Fibroblast of peridontal ligament (primary cell): ENCODE data around the gene DOK1.
A peak's percentile ranks its signal among the peaks of the same experiment; 100 is the strongest.

Experiments used
- DNase-seq: peaks from one replicate; pipeline ENCODE4 v3.0.0-alpha.2; 2010; ENCODE audit errors: extremely low read depth

DOK1 gene

GRCh38 chr2:74525717-74526648 lies 28.5 kb upstream of the DOK1 start, which contains the start of gene DQX1:
TSS of gene DQX1 (minus strand) at chr2:74526231. CDS start at chr2:74525729, 502 bp downstream.
- no peak for DNase-seq

- no peak for DNase-seq
These were observed 27.8 kb upstream of the DOK1 start for GRCh38 chr2:74526649-74527230.

- DNase-seq: no peak
These were observed 26.8 kb upstream of the DOK1 start for GRCh38 chr2:74527741-74528140.

DNA sequence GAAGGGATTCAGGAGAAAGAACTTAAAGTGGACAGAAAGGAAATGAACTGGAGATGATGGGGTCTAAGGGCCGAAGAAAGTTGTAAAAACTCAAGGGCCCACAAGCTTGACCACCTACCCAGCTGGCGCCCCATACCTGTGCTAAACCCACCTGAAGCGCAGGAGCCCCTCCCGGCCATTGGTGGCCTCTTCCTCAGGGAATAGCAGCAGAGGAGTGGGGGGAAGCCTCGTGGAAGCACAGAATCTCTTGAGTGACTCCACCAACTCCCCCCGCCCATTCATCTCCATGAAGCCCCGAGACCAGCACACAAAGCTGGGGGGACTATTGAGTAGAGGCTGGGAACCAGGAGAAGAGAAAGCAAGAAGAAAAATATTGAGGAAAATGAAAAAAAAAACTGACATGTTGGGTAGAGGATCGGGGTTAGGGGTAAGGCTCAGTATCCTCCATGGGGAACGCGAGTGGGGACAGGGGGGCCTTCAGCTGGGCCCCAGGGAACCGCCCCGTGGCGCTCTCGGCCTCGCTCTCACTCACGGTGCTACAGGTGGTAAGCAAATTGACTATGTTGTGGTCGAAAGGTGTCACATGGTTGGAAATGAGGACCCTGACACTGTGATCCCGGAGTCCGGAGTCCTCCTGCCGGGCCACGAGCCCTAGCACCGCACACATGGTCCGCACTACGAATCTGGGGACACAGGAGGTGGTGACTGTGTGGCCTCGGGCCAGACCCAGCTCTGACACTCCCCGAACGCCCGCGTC lies 25.7 kb upstream of the DOK1 start:
- DNase-seq: no peak

GRCh38 chr2:74529357-74530238 lies 24.9 kb upstream of the DOK1 start, which contains the start of the genes AUP1 and HTRA2:
TSS of gene AUP1 (minus strand) at chr2:74529706. CDS start at chr2:74529629, 77 bp downstream.
TSS of gene HTRA2 (plus strand) at chr2:74529933. CDS start at chr2:74530007, 74 bp downstream.
- peak; percentile 99 for DNase-seq

DNA sequence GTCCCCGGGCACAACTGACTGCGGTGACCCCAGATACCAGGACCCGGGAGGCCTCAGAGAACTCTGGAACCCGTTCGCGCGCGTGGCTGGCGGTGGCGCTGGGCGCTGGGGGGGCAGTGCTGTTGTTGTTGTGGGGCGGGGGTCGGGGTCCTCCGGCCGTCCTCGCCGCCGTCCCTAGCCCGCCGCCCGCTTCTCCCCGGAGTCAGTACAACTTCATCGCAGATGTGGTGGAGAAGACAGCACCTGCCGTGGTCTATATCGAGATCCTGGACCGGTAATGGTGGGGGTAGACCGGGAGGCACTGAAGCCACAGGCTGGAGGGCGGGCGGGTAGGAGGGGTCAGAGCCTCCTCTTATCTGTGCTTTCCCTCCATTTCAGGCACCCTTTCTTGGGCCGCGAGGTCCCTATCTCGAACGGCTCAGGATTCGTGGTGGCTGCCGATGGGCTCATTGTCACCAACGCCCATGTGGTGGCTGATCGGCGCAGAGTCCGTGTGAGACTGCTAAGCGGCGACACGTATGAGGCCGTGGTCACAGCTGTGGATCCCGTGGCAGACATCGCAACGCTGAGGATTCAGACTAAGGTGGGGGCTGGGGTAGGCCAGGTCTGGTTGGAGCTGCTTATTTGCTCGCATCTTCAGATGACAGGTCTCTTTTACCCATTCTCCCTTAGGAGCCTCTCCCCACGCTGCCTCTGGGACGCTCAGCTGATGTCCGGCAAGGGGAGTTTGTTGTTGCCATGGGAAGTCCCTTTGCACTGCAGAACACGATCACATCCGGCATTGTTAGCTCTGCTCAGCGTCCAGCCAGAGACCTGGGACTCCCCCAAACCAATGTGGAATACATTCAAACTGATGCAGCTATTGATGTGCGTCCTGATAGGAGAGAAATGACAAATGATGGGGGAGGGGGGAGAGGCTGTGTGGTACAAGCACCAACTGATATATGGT lies 24.0 kb upstream of the DOK1 start:
- peak; percentile 36 for DNase-seq

DNA sequence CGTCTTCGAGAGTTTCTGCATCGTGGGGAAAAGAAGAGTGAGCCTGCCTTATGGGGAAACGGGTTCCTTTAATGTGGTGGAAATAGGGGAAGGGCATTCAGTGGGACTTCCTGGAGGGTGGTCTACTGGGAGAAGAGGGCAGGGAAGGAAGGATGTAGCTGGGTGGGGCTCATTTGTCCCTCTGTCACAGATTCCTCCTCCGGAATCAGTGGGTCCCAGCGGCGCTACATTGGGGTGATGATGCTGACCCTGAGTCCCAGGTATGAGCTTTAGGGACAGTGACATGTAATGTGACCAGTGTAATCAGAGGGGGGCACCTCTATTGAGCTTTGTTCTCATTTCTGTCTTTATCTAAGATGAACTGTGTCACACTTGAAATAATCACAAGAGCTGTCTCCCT lies 22.9 kb upstream of the DOK1 start:
- DNase-seq: no peak

- DNase-seq: peak; percentile 78
These were observed 22.3 kb upstream of the DOK1 start for GRCh38 chr2:74532222-74532621.

GRCh38 chr2:74533464-74533863 lies 21.1 kb upstream of the DOK1 start:
- no peak for DNase-seq

- DNase-seq: no peak
These were observed 20.1 kb upstream of the DOK1 start for GRCh38 chr2:74534411-74534810.

DNA sequence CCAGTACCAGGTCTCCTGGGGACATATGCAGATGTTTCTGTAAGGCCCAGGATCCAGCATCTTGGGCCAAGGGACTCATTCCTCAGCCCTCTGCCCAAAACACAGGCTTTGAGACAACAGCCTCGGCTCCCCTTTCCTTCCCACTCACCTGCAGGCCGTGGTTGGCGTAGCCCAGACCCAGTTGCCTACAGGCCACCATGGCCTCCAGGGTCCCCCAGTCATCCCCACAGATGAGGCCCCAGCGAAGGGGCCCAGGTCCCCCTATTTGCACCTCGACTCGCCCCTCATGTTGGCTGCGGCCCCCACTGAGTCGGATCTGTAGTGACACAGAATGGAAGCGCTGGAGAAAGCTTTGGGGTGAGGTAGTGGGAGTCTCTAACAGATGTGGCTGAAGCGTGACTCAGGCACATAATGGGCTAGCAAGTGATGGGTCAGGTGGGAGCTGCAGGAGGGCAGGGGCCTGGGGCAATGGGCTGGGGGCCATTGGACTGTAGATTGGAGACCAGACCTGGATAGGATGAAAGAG lies 19.0 kb upstream of the DOK1 start:
- DNase-seq: no peak

DNA sequence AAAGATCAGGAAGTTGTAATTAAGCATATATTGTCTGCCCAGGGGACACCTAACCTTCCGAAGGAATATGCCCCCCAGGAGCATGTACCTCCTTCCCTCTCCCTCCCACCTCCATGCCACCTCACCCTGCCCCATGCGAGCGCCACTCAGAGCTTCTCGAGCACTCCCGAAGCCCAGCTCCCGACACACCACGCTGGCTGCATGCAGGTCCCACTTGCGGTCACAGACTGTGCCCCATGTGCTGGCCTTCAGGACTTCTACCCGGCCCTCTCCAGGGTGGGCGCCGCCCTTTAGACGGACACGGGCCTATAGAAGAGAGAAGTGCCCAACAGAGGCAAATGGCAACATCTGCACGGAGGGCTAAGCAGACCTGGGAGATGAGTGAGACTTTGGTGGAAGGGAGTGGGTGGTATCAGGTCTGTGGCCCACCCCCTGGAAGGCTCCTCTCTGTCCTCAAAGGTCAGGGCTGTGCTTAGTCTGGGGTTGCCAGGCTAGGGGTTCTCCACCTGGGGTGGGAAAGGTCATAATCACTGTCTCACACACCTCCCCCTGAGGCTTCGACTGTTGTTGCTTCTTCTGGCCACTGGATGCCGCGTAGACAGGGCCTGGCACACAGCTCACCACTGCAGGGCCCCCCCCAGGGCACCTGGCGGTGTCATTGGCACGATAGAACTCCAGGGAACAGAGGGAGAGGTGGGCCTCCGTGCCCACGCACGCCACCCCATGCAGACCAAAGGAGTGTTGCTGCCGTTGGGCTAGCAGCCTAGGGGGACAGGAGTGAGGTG lies 18.2 kb upstream of the DOK1 start:
- no peak for DNase-seq

DNA sequence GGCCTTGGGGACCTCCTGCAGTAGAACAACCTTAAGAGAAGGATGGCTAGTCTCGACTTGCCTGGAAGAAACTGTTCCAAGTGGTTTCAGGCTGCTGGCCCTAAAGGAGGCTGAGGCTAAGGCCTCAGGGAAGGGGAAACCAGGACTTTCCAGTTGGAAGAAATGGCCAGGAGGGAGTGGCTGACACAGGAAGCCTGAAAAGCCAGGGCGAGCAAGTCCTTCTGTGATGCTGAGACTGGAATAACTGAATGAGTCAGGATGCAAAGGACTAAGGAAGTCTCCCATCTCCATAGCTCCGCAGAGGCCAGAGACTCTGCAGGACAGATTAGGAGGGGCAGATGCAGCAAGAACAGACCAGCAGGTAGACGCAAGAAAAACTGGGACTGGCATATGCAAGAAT lies 17.4 kb upstream of the DOK1 start:
- DNase-seq: peak; percentile 31

GRCh38 chr2:74538881-74539339 lies 15.6 kb upstream of the DOK1 start:
- DNase-seq: no peak

DNA sequence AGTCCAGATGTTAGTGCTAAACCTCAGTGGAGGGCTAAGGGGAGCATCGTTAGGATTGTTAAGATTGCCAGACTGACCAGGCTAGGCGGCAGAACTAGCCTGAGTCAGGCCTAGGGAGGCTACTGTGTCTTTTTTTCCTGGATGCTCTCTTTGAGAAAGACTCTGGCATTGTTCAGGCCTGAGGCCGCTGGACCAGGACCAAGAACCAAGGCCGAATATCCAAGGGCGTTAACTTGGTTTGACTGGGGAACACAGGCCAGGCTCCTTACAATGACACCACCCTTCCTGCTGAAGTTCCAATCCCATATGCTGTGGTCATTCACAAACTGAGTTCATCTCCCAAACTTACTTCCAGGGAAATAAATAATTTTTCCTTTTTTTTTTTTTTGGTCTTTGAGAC lies 14.2 kb upstream of the DOK1 start:
- no peak for DNase-seq

- no peak for DNase-seq
These were observed 11.5 kb upstream of the DOK1 start for GRCh38 chr2:74542978-74543377.

DNA sequence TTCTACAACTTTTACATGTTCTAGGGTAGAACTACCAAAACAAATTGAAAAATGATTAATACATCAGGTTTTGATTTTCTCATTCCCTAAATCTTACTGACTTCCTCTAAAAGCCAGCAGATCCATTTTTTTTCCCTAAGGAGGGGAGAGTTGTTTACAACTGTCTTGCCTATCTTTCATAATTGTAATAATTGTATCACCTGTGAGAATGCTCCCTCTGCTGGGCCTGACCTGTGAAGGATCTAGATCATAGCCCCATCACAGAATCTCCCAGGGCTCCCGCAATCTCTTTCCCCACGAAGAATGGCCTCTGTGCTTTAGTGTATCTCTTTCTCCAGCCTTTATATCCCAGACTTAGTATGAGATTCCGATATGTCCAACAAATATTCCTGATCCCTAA lies 9.9 kb upstream of the DOK1 start:
- no peak for DNase-seq

- DNase-seq: no peak
These were observed 8.5 kb upstream of the DOK1 start for GRCh38 chr2:74546004-74546403.
